ENCODE data around the gene INIP.

Gene INIP

DNA sequence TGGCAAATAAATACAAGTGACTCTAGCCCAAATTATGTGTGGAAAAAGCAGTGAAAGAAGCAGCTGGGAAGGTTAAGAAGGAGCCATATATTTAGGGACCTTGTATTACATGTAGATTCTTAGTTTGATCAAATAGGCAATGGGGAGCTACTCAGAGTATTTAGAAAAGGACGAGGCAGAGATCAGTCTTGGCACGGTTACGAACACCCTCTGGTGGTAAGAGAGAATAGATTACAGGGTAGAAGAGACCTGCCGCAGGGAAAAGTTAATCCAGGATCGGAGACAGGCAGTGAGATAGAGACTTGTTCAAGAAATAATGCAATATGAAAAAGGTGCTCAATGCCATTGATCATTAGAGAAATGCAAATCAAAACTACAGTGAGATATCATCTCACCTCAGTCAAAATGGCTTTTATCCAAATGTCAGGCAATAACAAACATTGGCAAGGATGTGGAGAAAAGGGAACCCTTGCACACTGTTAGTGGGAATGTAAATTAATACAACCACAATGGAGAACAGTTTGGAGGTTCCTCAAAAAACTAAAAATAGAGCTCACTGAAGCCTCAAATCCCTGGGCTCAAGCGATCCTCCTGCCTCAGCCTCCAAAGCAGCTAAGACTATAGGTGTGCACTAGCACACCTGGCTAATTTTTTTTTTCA is 12.0 kb downstream of the INIP start:
- H3K4me3 ChIP-seq (ENCODE audit: low read depth, low read length): no peak overlapping the region
- no peak overlapping the region for H3K27ac ChIP-seq
- H3K27me3 ChIP-seq (replicated peaks): no peaks in the 10 kb centered on the region
- TF ChIP-seq, protein P1, sequence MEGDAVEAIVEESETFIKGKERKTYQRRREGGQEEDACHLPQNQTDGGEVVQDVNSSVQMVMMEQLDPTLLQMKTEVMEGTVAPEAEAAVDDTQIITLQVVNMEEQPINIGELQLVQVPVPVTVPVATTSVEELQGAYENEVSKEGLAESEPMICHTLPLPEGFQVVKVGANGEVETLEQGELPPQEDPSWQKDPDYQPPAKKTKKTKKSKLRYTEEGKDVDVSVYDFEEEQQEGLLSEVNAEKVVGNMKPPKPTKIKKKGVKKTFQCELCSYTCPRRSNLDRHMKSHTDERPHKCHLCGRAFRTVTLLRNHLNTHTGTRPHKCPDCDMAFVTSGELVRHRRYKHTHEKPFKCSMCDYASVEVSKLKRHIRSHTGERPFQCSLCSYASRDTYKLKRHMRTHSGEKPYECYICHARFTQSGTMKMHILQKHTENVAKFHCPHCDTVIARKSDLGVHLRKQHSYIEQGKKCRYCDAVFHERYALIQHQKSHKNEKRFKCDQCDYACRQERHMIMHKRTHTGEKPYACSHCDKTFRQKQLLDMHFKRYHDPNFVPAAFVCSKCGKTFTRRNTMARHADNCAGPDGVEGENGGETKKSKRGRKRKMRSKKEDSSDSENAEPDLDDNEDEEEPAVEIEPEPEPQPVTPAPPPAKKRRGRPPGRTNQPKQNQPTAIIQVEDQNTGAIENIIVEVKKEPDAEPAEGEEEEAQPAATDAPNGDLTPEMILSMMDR (IDR thresholded peaks at IDR 0.05; ENCODE audit: low read depth, low read length, missing control alignments): peak; percentile 69
- DNase-seq: peak; percentile 50
- in situ Hi-C loops (cut with HindIII; ENCODE audit: low pct_ligation_motif_present, low sequenced_read_pairs): no loop called here
- no peaks in the 10 kb centered on the region for H3K36me3 ChIP-seq (replicated peaks)

DNA sequence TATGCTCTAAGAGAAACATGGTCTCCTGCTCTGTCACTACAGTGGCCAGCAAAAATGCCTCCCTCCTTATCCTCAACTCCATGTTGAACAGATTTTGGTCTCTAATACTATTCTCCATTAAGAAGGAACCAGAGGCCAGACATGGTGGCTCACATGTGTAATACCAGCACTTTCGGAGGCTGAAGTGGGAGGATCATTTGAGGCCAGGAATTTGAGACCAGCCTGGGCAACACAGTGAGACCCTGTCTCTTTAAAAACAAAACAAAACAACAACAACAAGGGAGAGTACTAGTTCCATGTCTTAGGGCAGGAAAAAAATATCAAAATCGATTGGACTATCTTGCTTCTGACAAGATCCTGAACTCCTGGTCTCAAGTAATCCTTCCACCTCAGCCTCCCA is 14.6 kb downstream of the INIP start:
- TF ChIP-seq, protein P1 (IDR thresholded peaks at IDR 0.05; ENCODE audit: low read depth, low read length, missing control alignments): no peak
- Histone ChIP-seq H3K4me3 (ENCODE audit: low read depth, low read length) (no peak overlapping the region), H3K36me3 (replicated peaks) (no peaks in the 10 kb centered on the region), H3K27me3 (replicated peaks) (no peaks in the 10 kb centered on the region), H3K27ac (no peak overlapping the region)
- no peak for DNase-seq
- in situ Hi-C loops (cut with HindIII; ENCODE audit: low pct_ligation_motif_present, low sequenced_read_pairs): no loop called here

DNA sequence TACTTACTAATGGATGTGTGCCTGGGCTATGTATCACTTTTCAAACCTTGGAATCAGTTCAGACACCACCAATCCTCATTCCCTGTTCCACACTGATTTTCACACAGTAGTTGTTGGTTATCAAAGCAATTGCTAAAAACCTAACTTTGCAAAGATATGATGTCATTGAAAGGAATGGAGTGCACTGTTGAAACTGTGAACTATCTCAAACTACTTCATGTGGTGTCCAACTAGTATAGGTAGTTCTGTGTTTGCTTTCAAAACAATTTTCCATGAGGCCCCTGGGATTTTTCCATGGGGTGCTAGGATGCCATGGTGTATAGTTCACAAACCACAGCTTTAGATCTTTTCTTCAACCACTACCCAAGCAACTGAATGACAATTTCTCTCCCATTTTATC is 17.8 kb downstream of the INIP start:
- H3K27me3 ChIP-seq (replicated peaks): no peaks in the 10 kb centered on the region
- no peaks in the 10 kb centered on the region for H3K36me3 ChIP-seq (replicated peaks)
- no peak overlapping the region for H3K27ac ChIP-seq
- DNase-seq: peak; percentile 38
- in situ Hi-C loops (cut with HindIII; ENCODE audit: low pct_ligation_motif_present, low sequenced_read_pairs): no loop called here
- TF ChIP-seq, protein P1 (IDR thresholded peaks at IDR 0.05; ENCODE audit: low read depth, low read length, missing control alignments): no peak
- no peak overlapping the region for H3K4me3 ChIP-seq (ENCODE audit: low read depth, low read length)

DNA sequence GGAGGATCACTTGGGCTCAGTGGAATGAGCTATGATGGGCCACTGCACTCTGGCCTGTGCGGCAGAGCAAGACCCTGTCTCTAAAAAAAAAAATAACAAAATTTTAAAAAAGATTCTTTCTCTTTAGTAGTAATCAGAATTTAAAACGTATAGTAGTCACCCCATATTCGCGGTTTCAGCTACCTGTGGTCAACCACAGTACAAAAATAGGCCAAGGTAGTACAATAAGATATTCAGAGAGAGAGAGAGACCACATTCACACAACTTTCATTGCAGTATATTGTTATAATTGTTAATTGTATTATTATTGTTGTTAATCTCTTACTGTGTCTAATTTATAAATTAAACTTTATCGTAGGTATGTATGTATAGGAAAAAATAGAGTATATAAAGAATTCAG is 18.7 kb downstream of the INIP start:
- TF ChIP-seq, protein P1 (IDR thresholded peaks at IDR 0.05; ENCODE audit: low read depth, low read length, missing control alignments): no peak
- H3K27ac ChIP-seq: no peak overlapping the region
- no peak for DNase-seq
- no peaks in the 10 kb centered on the region for H3K27me3 ChIP-seq (replicated peaks)
- H3K4me3 ChIP-seq (ENCODE audit: low read depth, low read length): no peak overlapping the region
- in situ Hi-C loops (cut with HindIII; ENCODE audit: low pct_ligation_motif_present, low sequenced_read_pairs): no loop called here
- H3K36me3 ChIP-seq (replicated peaks): no peaks in the 10 kb centered on the region

DNA sequence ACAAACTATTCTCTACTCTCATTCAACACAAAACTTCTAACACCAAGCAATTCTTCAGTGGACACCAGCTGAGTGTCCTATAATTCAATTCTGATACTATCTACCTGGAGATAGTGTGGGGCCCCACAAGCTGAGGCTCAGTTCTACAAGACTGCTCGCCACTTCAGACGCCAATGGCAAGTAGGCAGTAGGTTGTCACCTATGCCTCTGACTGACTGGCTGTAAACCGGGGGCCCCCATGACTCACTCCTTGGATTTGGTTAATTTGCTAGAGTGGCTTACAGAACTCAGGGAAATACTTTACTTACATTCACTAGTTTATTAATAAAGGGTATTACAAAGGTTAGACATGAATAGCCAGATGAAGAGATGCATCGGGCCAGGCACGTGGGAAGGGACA is 21.5 kb downstream of the INIP start:
- no peak overlapping the region for H3K27ac ChIP-seq
- TF ChIP-seq, protein P1 (IDR thresholded peaks at IDR 0.05; ENCODE audit: low read depth, low read length, missing control alignments): no peak
- DNase-seq: no peak
- no peak overlapping the region for H3K4me3 ChIP-seq (ENCODE audit: low read depth, low read length)
- in situ Hi-C loops (cut with HindIII; ENCODE audit: low pct_ligation_motif_present, low sequenced_read_pairs): no loop called here
- no peaks in the 10 kb centered on the region for H3K27me3 ChIP-seq (replicated peaks)
- no peaks in the 10 kb centered on the region for H3K36me3 ChIP-seq (replicated peaks)

All from brain microvascular endothelial cell (primary cell).